Prostate gland (tissue), 2 donors: Measurements from ENCODE around the gene SPATA31E1. TPM values are rescaled to one million over a fixed set of nuclear protein-coding genes. Genes with fewer than 3 reads are reported as not detected.

ENCODE experiments used
- DNase-seq: peaks from one replicate; pipeline ENCODE4 v3.0.0-alpha.2; 2019; ENCODE audit warnings: low spot score
- H3K27ac ChIP-seq, 2 donors: fragments of 200-600 bp; sonication (generic); 2 replicates each; pipeline ENCODE4 v1.5.1; 2017 to 2019
- H3K27me3 ChIP-seq: fragments of 200-600 bp; sonication (generic); replicated peaks from 2 replicates; pipeline ENCODE4 v1.5.1; 2019; ENCODE audit not compliant: insufficient read depth
- H3K36me3 ChIP-seq, 2 donors: fragments of 200-600 bp; sonication (generic); 1 replicate in 1 of 2; 2 replicates in 1 of 2; pipeline versions ENCODE4 v1.5.1 to v1.8.1; 2017 to 2019
- H3K4me1 ChIP-seq: fragments of 200-600 bp; sonication (generic); replicated peaks from 2 replicates; pipeline ENCODE4 v1.5.1; 2019
- H3K4me3 ChIP-seq, 2 donors: fragments of 200-600 bp; sonication (generic); 2 replicates each; pipeline ENCODE4 v1.5.1; 2017 to 2019
- H3K9me3 ChIP-seq: fragments of 200-600 bp; sonication (generic); 2 replicates; pipeline ENCODE4 v1.5.1; 2017
- POLR2A ChIP-seq: fragments of 450-650 bp; IDR thresholded peaks from one replicate; pipeline ENCODE4 v1.6.1; 2016; ENCODE audit warnings: antibody characterized with exemption, mild to moderate bottlenecking
- POLR2AphosphoS5 ChIP-seq: sonication (generic); formaldehyde crosslinking; IDR thresholded peaks from one replicate; pipeline ENCODE4 v1.6.1; 2017; ENCODE audit warnings: antibody characterized with exemption
- WGBS: methylation state at CpG from one replicate; pipeline ENCODE4 v1.1.5; 2018; 5-methylcytosine and 5-hydroxymethylcytosine counted together
- intact Hi-C: fragments of 100-400 bp; cut with DNase I; formaldehyde crosslinking; loops from one replicate; pipeline ENCODE4 v1.14.2; 2022
- total RNA-seq, 2 donors: library from RNA; depleted of rRNA; stranded (reverse); fragments of >200 nt; gene quantifications; one replicate each; pipeline ENCODE4 v1.1.0, GENCODE V29; 2016
- TF ChIP-seq, protein P1 (sequence below), 4 experiments: fragments of 200-600 bp in 2 of 4; fragments of 450-650 bp in 2 of 4; sonication (generic) in 2 of 4; IDR thresholded peaks; 1 replicate in 3 of 4; 2 replicates in 1 of 4; pipeline ENCODE4 v1.5.1; 2016 to 2019; ENCODE audit warnings: antibody characterized with exemption in 4 of 4, mild to moderate bottlenecking in 2 of 4, moderate library complexity in 2 of 4

The SPATA31E1 gene
- total RNA-seq, 2 donors from 2014 or later, result 0.68 TPM; not detected in 1

DNA sequence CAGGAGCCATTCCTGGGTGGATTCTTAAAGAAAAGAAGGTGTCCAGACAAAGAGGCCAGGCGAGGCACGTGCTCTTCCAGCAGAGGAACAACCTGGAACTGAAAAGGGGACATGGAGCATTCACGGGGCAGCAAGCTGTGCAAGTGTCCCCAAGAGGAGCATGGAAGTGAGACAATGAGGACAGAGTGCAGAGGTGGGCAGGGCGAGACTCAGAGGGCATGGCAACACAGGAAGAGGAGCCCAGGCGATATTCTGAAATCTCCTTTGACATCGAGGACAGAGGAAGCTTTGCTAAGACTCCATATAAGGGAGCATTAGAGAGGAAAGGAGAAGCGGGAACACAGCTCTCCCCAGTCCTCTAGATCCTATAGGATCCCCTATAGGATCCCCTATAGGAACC, 29.4 kb upstream of the SPATA31E1 start:
- no peak for DNase-seq
- TF ChIP-seq POLR2A (no peak), POLR2AphosphoS5 (no peak)
- TF ChIP-seq, protein P1, sequence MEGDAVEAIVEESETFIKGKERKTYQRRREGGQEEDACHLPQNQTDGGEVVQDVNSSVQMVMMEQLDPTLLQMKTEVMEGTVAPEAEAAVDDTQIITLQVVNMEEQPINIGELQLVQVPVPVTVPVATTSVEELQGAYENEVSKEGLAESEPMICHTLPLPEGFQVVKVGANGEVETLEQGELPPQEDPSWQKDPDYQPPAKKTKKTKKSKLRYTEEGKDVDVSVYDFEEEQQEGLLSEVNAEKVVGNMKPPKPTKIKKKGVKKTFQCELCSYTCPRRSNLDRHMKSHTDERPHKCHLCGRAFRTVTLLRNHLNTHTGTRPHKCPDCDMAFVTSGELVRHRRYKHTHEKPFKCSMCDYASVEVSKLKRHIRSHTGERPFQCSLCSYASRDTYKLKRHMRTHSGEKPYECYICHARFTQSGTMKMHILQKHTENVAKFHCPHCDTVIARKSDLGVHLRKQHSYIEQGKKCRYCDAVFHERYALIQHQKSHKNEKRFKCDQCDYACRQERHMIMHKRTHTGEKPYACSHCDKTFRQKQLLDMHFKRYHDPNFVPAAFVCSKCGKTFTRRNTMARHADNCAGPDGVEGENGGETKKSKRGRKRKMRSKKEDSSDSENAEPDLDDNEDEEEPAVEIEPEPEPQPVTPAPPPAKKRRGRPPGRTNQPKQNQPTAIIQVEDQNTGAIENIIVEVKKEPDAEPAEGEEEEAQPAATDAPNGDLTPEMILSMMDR (IDR thresholded peaks at IDR 0.05), result no peak
- H3K27ac ChIP-seq, result no peak overlapping the region

DNA sequence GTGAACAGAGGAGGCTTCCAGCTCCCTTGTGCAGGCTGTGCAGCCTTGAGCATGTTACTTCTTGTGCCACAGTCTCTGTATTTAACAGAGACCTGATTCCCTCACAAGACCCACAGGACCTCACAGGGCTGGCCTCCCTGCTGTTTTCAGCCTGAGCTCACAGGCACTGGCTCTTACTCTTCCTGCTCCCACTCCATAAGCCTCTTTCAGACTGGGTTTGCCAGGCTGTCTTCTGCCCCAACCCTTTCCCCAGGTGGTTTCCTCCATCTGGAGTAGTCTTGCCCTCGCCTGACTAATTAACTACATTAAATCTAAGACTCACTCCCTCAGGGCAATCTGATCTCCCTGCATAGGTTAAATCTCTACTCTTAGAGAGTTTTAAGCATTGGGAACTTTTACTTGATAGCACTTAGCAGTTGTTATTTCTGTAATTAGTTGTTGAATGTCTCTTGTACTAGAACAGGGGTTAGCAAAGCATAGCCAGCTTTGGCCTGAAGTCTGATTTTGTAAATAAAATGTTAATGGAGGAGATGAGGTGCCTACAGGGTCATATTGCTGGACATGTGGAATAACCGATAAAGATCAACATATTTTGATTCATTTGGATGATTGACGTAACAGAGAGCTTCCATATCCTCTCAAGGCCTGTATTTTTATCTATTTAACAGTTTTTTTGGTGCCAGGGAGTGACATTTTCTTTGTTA, 28.6 kb upstream of the SPATA31E1 start:
- no peak for DNase-seq
- Histone ChIP-seq H3K4me3 (no peak overlapping the region), H3K4me1 (no peaks in the 10 kb centered on the region), H3K9me3 (no peaks in the 10 kb centered on the region), H3K27ac (no peak overlapping the region), H3K27me3 (no peaks in the 10 kb centered on the region), H3K36me3 (no peaks in the 10 kb centered on the region)
- 86% methylated on average over 3 of the region's 3 CpGs for WGBS
- TF ChIP-seq POLR2A, result no peak
- TF ChIP-seq, protein P1 (IDR thresholded peaks at IDR 0.05), result no peak
- TF ChIP-seq POLR2AphosphoS5, result no peak
- intact Hi-C loops, result no loop called here

More for the DNA sequence above, 29.4 kb upstream of the SPATA31E1 start:
- no peak overlapping the region for H3K4me3 ChIP-seq
- no peaks in the 10 kb centered on the region for H3K4me1 ChIP-seq
- intact Hi-C loops, result no loop called here
- no peaks in the 10 kb centered on the region for H3K36me3 ChIP-seq
- no peaks in the 10 kb centered on the region for H3K27me3 ChIP-seq
- 93% methylated on average over 7 of the region's 7 CpGs for WGBS
- H3K9me3 ChIP-seq, result no peaks in the 10 kb centered on the region

DNA sequence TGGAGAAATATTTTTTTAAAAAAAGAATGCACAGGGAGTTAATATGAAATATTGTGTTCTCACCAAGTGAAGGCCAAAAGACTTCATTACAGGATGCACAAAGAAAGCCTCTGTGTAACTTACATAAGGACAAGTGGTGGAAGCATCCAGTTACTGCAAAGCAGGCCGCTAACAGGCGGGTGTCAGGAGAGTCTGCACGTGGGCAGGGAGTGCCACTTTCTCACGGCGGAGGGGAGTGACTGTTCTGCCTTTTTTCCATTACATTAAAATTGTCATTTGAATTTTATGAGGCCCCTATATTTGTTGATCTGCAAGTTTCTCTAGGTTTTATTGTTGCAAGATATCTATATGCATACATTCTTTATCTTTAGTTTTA, 28.1 kb upstream of the SPATA31E1 start:
- intact Hi-C loops, result no loop called here
- TF ChIP-seq, protein P1 (IDR thresholded peaks at IDR 0.05), result no peak
- TF ChIP-seq POLR2A (no peak), POLR2AphosphoS5 (no peak)
- H3K9me3 ChIP-seq, result no peaks in the 10 kb centered on the region
- DNase-seq, result no peak
- no peaks in the 10 kb centered on the region for H3K36me3 ChIP-seq
- H3K4me3 ChIP-seq, result no peak overlapping the region
- 65% methylated on average over 5 of the region's 5 CpGs for WGBS
- no peaks in the 10 kb centered on the region for H3K4me1 ChIP-seq
- H3K27ac ChIP-seq, result no peak overlapping the region
- H3K27me3 ChIP-seq, result no peaks in the 10 kb centered on the region

DNA sequence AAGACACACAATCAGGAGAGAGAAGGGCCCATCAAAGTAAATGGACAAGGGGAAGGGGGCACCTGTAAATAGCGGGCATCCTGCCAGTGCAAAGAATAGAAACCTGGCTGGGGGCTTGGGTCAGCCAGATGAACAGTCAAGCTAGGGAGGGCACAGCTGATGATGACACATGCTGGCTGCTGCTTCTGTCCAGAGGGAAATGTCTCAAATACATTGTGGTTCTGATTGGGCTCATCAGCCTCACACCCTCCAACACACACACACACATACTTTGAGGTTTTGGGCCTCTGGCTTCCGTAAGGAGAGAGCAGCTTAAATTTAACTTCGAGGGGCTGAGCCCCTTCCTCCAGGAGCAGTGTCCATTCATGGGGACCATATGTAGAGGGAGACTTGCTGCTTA, 27.6 kb upstream of the SPATA31E1 start:
- Histone ChIP-seq H3K4me3 (no peak overlapping the region), H3K4me1 (no peaks in the 10 kb centered on the region), H3K36me3 (no peaks in the 10 kb centered on the region), H3K9me3 (no peaks in the 10 kb centered on the region), H3K27ac (no peak overlapping the region), H3K27me3 (no peaks in the 10 kb centered on the region)
- WGBS, result 75% methylated on average over 3 of the region's 3 CpGs
- intact Hi-C loops, result no loop called here
- TF ChIP-seq, protein P1 (IDR thresholded peaks at IDR 0.05), result no peak
- TF ChIP-seq POLR2A (no peak), POLR2AphosphoS5 (no peak)
- DNase-seq, result no peak
